ENCODE data around the gene LCNL1. TPM values are rescaled to one million over a fixed set of nuclear protein-coding genes. Genes with fewer than 3 reads are reported as not detected.
"Not testable (repeated sequence)": the region's sequence is repeated elsewhere in the genome, so short reads cannot be mapped to it uniquely, and the experiment has no call there.

The LCNL1 gene
- polyA plus RNA-seq, 1 donor = 0.61 TPM

DNA sequence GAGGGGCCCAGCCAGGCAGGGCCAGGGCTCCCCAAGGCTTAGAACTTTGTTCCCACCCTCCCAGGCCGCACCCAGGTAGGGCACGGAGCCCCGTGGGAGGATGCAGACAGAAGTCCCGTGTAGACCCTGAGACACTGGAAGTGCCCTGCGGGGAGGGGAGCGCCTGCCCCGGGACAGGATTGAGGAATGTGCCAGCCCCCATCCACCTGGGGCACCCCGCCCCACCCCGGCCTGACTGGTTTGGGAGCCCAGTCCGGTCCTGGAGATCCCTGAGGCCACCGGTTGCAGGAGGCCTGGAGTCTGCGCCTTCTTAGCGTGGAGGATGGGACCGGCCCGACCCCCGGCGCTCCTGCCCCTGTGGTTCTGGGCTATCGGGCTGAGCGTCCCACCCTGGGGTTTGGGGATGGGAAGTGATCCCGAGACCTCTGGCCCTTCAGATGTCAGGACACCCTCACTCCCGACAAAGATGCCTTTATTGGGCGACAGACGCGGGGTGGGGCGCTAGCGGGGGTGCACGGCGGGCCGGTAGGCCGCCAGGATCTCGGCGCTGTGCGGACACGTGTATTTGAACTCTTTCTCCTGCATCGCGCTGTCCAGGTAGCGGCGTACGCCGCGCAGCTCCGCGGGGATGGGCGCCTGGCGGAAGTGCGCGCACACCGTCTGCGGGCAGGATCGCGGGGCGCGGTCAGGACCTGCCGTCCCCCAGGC, 11.5 kb downstream of the LCNL1 start:
- DNase-seq (ENCODE audit: low read depth) = no peak

DNA sequence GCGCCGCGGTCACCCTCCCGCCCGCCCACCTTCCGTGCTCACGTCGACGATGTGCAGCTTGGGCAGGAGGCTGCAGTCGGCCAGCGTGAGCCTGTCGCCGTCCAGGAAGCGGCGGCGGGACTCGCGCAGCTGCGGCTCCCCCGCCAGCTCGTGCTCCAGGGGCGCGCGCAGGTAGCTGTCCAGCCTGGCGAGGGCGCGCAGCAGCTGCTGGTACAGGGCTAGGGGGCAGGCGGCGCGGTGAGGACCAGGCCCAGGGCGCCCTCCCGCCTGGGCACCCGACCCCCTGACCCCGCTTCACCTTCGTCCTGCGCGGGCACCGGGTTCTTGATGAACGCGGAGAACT, 12.1 kb downstream of the LCNL1 start:
- DNase-seq (ENCODE audit: low read depth) = no peak

DNA sequence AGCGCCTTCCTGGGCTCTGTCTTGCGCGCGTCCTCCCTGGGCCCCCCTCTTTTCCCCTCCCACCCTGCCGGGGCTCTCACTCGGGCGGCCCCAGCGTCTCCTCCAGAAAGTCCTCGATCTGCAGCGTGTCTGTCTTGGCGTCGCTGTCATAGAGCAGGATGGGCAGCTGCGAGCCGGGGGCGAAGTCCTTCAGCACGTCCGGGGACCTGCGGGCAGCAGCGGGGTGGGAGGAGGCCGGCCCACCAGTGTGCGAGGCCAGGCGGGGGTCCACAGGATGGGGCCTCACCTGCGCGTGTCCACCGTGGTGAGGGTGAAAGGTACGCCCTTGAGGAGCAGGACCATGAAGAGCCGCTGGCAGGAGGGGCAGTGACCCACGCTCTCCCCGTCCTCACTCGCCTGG, 12.6 kb downstream of the LCNL1 start:
- no peak for DNase-seq (ENCODE audit: low read depth)

DNA sequence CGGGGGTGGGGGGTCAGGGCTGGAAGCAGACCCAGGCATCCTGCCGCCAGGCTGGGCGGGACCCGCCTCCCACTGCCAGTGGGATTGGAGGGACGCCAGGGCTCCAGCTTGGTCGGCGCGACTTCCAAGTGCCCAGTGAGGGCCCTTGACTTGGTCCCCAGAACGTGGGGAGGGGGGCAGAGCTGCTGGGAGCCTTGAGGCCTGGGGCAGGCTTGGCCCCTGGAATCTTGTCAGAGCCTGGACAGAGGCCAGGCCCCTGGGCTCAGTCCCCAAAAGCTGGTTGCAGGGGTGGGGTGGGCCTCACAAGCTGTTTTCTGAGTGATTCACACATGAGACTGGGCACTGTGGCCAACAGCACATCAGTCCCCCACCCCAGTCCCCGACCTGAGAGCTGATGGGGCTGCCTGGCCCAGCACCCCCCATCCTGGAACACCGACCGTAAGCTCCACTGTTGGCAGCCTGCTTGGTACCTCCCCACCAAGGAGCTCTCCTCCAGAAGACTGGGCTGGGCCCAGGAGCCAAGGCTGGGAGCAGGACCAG, 13.0 kb downstream of the LCNL1 start:
- DNase-seq (ENCODE audit: low read depth) = no peak

DNA sequence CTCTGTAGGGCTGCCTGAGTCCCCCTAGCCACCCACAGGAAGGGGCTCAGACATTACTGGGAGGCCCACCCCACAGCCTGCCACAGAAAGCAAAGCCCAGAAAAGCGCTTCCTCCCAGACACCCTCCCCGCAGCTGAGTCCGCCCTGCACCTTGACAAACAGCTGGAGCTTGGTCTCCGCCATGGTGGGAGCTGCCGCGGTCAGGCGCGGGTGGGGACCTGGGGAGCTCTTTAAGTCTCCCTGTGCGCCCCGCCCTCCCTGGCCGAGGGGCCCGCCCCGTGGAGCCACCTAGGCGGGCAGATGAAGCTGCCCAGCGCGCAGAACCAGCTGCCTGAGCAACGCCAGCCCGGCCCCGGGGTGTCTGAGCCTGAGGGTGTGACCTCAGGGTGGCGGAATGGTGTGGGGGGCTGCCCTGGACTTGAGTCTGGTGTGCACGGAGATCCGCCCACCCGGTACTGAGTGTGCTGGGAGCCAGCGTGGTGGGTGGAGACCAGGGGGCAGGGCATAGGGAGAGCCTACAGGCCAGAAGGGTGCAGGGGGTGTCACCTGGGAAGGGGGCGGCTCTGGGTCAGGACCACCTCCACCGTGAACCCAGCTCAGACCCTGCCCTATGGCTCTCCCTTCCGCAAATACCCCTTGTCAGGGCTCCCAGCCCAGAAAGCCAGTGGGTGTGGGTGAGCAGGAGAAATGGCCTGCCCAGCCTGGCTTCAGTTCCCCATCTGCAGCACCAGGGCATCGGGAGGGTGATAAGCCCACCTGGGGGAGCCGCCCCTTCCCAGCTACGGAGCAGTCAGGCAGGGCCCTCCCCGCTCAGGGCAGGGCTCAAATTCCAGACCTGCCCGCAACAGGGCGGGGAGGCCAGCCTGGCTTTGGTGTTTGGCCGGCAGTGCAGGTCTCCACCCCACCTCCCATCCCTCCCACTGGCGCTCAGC, 13.8 kb downstream of the LCNL1 start, which contains the start of gene CLIC3:
Gene CLIC3, minus strand, starts transcription at position 208 of the 932 bp plus-strand sequence. Its CDS starts 25 bp downstream, at position 183.
- no peak for DNase-seq (ENCODE audit: low read depth)

DNA sequence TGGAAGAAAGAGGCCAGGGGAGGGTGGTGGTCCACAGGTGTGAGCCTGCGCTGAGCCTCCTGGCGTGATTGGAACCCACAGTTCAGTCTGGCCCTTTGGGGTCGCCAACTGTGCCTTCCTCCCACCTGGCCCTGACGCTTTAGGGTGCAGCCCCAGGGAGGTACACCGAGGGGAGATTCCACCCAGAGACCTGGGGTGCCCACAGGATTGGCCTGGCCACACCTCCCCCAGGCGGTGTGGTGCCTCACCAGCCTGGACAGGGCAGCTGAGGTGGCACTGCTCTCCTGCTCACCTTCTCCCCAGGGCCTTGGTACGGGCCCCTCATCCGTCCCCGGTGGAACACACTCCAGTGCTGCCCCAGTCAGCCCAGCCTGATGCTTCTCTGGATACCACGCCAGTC, 14.6 kb downstream of the LCNL1 start:
- DNase-seq (ENCODE audit: low read depth) = no peak

DNA sequence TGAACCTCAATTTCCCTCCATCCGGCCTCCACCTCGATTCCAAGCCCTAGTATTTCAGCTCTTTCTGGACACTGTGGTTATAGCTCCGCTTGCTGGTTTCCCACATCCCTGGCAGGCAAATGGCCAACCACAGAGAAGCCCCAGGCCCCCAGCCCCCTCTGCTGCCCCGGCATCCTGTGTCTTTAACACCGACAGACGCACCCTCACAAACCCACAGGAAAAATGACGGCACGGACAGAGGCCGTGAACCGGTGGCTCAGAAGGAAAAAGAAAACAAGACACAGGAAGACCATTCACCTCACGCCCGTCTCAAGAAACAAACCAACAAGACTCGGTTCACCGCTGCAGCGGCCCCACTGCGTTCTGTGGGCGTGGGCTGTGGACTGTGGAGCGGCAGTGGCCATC, 15.0 kb downstream of the LCNL1 start:
- no peak for DNase-seq (ENCODE audit: low read depth)

DNA sequence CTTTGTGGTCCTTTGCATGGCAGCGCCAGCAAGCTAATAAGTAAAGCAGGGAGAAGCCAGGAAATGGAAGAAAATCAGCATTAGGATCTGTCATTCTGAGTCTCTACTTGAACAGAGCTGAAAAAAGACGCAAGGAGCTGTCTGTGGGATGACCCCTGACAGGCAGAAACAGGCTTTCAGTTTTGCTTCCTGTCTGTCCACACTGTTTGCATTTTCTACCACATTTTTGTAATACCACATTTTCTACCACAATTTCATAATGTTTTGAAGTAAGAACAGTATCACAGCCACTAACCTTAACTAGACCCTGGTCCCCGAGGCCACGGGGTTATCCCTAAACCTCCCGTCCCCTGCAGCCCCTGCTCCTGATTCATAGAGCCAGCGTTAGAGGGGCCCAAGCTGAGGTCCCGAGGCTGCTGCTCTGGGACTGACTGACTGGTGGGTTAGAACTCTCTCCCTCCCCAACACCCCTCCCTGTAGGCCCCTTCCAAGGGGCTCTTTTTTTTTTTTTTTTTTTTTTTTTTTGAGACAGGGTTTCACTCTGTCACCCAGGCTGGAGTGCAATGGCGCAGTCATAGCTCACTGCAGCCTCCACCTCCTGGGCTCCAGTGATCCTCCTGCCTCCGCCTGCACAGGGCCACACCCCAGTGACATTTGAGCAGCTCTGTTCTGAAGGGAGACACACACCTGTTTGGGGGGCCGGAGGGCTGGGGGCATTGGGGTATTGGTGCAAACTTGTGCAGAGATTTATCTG, 17.6 kb downstream of the LCNL1 start:
- DNase-seq (ENCODE audit: low read depth) = no peak

DNA sequence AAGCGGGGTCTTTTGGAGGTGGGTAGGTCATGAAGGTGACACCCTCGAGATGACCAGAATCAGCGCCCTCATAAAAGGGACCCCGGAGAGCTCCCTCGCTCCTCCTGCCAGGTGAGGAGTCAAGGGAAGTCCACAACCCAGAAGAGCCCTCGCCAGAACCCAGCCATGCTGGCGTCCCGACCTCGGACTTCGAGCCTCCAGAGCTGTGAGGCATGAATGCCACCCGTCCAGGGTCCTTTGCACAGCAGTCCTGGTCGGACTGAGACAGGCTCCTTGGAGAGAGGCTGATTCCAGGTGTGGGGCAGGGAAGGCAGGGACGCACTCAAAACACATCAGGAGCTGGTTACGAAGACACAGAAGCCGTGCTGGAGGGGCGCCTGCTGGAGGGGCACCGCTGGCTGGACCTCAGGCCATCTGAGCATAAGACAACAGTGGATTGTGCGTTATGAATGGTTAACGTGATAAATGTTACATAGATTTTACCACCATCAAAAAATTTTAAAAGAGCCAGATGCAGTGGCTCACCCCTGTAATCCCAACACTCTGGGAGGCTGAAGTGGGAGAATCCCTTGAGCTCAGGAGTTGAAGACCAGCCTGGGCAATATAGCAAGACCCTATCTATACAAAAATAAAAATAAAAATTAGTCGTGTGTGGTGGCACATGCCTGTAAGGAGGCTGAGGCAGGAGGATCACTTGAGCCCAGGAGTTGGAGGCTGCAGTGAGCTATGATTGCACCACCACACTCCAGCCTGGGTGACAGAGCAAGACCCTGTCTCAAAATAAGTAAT, 19.3 kb downstream of the LCNL1 start:
- no peak for DNase-seq (ENCODE audit: low read depth)

DNA sequence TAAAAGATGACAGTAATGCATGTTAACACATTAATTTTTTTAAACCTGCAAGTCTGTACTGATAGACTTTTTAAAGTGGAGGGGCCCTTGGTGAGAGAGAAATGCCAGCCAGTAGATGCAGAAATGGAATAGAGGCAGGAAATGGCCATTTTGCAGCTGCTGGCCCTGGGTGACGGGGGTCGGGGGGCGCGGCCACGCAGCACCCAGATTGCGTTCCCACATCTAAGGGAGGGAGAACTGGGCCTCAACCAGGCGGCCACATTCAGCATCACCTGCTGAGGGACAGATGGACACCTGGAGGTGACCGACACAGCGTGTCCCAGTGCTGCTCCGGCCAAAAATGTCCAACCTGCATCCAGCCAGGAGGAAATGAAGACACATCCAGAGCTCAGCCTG, 19.9 kb downstream of the LCNL1 start:
- no peak for DNase-seq (ENCODE audit: low read depth)

DNA sequence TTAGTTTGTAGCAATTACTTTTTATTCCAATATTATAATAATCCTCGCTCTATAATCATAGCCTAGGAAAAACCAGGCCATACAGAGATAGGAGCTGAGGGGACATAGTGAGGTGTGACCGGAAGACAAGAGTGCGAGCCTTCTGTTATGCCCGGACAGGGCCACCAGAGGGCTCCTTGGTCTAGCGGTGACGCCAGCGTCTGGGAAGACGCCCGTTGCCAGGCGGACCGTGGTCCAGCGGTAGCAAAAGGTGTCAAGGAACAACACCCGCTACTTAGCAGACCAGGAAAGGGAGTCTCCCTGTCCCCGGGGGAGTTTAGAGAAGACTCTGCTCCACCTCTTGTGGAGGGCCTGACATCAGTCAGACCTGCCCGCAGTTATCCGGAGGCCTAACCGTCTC, 21.5 kb downstream of the LCNL1 start:
- not testable (repeated sequence) for DNase-seq (ENCODE audit: low read depth)

DNA sequence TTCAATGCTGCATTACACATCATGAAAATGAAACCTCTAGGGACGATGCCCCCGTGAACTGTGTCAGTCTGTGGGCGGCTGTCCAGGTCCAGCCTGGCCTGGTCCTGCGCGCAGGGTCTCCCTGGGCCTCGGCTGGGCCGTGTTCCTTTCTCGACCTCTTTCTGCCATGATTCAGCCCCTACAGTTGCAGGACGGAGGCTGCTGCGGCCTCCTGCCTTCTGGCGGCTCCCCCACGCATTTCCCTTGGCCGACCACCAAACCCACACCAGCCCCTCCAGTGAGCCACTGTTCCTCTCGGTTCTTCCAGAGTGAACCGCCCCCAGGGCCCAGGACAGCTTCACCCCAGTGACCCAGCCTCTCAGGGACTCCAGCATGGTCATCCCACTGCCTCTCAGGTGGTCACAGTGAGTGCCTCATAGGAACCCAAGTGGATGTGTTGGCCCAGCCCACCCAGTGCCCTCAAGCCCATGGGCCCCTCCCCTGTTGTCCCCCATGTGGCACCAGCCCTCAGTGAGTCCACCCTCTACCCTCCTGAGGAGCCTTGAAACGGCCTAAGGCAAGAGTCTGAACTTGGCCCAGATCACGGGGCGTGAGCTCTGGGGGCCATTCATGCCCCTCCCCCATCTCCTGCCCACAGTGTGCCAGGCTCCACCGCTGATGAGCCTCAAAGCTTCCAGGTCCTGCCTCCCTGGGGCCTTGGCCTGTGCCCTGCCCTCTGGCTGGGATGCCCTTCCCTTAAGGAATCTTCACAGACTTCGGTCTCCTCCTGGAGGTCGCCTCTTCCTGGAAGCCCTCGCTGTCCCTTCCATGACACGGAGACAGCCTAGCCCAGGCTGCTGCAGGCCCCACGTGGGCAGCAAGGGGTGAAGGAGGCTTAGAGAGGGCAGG, 23.6 kb downstream of the LCNL1 start:
- DNase-seq (ENCODE audit: low read depth) = no peak

DNA sequence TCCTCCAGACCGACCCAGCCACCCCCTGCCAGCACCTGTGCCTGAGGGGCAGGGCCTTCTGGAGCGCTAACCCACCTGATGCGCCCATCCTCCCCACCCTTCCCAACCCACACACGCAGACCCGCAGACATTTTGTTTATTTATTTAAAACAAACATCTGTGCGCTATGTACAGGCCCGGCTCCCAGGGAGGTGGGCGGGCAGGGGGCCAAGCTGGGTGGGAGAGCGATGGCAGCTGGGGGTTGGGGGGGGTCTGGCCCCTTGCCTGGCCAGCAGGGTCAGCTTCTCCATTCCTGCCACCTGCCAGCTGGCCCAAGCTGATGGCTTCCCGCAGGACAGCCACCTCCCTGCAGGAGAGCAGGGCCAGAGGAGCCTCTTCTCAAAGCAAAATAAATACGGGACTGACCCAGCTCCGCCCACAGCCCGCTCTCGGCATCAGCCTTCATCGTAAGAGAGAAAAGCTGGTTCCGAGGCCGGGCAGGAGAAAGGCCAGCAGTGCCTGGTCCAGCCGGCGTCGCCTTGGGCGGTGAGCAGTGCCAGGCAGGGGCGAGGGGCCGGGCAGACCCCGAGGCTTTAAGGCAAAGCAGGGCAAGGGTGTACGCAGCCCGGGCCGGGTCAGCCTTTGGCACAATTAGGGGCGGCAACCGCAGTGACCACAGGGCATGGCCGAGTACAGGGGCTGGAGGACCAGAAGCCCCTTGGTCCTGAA, 24.5 kb downstream of the LCNL1 start:
- DNase-seq (ENCODE audit: low read depth) = no peak

DNA sequence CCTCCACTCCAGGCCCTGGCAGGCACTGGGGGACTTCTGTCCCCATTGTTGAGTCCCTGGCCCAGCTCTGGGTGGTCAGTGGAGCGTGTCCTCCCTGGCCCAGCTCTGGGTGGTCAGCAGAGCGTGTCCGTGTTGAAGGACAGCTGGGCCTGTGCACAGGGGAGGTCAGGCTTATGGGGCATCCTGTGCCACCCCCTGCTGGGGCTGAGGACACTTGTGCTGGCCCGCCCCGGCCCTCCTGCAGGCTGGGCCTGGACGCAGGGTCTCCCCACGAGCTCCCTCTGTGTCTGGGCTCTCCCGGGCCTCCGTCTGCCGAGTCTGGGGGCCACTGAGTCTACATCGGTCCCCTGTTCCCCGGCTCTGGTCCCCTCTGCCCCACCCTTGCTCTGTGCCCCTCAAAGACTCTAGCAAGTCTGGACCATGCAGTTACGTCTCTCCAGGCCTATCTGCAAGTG, 25.1 kb downstream of the LCNL1 start:
- no peak for DNase-seq (ENCODE audit: low read depth)

DNA sequence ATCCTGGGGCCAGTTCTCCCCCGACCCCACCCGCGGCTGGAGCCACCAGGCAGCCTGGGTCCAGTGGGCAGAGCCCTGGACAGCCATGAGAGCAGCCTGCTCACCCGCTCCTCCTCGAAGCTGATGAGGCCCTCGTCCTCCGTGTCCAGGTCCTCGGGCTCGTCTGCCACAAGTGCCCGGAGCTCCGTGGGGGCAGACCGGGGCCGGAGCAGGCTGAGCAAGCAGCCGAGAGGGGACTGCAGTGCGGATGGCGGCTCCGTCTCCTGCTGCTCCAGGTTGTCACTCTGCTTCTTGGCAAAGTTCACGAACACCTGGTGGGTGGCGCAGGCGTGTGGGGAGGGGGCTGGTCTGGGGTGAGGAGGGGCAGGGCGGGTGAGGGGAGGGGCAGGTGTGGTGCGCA, 25.5 kb downstream of the LCNL1 start:
- no peak for DNase-seq (ENCODE audit: low read depth)

DNA sequence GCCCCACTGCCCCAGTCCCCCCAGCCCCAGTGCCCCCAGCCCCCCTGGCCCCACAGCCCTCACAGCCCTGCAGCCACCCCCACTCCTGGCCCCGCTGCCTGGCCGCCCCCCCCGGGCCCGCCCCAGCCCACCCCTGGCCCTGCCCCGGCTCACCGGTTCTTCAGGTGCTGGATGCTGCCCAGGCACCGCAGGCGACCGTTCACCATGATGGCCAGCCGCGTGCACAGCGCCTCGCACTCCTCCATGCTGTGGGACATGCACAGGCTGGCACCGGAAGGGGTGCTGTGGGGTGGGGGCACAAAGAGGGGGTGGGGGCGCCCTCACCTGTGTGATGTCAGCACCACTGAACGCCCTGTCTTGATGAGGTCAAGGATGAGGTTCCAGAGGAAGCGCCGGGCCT, 26.4 kb downstream of the LCNL1 start:
- DNase-seq (ENCODE audit: low read depth) = no peak

DNA sequence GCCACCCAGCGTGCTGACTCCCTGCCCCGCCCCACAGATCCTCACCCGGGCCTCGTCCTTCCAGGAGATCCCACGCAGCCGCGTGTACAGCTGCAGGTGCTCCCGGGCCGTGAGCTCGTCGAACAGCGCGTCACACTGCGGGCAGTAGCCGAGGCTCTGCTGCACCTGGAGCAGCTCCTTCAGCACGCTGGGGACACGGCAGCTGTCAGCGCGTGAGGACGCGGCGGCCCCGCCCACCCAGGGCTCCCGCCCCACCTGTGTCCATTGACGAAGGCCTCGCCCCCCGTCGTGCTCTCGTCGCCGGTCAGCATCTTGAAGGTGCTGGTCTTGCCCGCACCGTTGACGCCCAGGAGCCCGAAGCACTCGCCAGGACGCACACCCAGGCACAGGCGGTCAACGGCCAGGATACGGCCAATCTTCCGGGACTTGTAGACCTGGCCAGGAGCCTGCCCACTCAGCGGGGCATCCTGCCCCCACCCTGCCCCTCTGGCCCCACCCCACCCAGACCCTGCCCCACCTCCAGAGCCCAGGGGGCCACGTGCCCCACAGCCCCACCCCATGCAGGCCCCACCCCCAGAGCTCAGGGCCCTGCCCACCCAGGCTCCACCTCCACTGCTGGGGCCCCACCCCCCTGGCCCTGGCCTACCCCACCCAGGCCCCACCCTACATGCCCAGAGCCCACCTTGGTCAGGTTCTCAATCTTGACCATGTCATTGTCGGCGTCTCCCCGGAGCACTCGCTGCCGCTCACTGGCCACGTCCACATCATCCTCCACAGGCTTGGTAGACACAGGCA, 27.3 kb downstream of the LCNL1 start:
- DNase-seq (ENCODE audit: low read depth) = no peak

DNA sequence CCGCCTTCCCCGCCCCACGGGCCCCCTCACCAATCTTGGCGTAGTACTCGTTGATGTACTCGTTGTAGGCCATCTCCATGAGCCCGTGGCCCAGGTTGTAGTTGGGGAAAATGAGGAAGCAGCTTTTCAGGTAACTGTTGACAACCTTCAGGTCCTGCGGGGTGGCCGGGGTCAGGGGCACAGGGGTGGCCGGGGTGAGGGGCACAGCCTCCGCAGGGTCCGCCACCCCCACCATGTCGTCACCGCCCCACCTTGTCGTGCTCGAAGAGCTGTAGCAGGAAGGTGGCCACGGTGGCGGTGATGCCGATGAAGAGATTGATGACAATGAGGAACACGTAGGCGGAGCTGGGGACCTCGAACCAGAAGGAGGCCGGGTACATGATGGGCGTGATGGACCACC, 28.4 kb downstream of the LCNL1 start:
- DNase-seq (ENCODE audit: low read depth) = no peak

All from forelimb muscle (tissue), 1 donor.